HG02870 (cell line): Measurements from ENCODE around the gene NFYC.

Experiments
- ATAC-seq: cut with Tn5 transposase; IDR thresholded peaks from one replicate; pipeline ENCODE4 v1.9.1; 2021; ENCODE audit warnings: mild to moderate bottlenecking, moderate library complexity; ENCODE audit not compliant: unreplicated experiment

The NFYC gene

DNA sequence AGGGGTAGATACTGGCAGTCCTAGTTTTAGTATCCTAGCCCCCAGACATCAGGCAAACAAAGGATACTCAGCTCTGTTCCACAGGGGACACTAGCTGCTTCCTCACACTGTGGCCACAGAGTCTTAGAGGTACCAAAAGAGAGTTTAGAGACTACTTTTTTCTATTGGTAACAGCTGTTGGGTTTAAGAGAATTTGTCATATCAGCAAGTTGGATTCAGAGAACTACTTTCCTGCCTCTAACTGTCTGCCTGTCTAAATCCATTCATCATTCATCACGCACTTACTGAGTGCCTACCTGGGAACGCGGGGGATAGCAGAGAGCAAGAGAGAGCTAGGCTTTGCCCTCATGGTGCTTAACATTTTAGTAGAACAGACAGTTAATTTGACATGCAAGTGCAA, 65.0 kb downstream of the NFYC start:
- ATAC-seq, result no peak

DNA sequence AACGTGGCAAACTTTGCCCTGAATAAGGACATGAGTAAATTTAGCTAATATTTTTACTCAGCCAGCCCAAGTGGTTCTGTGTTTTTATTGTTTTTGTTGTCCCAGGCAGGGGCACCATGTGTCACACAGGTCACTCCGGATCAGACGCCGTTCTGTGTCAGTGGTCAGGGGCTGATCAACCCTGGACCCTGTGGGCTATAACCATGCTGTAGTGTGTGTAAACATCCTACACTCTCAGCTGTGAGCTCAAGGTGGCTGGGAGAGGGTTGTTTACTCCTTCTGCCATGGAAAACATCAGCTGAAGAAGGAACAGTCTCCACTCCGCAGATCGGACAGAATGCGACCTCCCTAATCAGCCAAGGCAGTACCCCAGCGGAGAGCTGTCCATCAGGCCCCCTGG, 65.6 kb downstream of the NFYC start:
- no peak for ATAC-seq

DNA sequence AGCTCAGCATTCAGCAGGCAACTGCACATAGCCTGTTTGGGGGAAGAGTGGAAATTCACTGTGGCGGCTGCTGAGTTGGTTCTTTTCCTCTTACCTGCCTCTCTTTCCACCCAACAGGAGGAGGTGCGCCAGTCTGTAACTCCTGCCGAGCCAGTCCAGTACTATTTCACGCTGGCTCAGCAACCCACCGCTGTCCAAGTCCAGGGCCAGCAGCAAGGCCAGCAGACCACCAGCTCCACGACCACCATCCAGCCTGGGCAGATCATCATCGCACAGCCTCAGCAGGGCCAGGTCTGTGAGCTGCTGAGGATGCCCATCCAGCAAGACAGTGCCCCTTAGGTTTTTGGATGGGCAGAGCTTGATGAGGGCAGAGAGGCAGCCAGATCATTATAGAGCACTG, 66.5 kb downstream of the NFYC start:
- ATAC-seq, result no peak

DNA sequence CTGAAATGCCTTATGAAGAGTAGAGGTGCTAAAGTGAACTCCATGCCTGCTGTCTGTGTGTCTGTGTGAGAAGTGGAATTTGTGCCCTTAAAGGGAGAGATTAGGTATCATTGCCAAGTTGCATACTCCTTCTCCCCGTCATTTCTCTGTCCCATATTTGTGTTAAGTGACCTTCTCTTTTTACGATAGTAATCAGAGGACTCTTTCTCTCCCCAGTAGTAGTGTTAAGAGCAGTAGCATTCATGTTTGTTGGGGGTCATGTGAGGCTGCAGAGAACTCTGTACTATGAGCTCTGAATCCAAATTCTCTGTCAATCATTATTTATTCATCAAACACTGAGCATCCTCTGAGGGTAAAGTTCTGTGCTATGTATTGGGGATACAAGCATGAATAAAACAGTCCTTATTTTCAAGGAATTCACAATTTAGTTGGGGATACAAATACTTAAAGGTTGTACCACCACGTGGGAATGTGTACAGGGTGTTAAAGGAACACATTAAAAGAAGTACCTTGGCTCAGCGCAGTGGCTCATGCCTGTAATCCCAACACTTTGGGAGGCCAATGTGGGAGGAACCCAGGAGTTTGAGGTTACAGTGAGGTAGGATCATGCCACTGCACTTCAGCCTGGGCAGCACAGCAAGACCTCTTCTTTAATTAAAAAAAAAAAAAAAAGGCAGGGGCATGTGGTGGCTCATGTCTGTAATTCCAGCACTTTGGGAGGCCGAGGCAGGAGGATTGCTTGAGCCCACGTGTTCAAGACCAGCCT, 67.3 kb downstream of the NFYC start:
- ATAC-seq, result no peak

GRCh38 chr1:40760984-40761383, 69.5 kb downstream of the NFYC start:
- no peak for ATAC-seq

- ATAC-seq, result no peak
Measured at GRCh38 chr1:40762144-40762923, 70.8 kb downstream of the NFYC start.

DNA sequence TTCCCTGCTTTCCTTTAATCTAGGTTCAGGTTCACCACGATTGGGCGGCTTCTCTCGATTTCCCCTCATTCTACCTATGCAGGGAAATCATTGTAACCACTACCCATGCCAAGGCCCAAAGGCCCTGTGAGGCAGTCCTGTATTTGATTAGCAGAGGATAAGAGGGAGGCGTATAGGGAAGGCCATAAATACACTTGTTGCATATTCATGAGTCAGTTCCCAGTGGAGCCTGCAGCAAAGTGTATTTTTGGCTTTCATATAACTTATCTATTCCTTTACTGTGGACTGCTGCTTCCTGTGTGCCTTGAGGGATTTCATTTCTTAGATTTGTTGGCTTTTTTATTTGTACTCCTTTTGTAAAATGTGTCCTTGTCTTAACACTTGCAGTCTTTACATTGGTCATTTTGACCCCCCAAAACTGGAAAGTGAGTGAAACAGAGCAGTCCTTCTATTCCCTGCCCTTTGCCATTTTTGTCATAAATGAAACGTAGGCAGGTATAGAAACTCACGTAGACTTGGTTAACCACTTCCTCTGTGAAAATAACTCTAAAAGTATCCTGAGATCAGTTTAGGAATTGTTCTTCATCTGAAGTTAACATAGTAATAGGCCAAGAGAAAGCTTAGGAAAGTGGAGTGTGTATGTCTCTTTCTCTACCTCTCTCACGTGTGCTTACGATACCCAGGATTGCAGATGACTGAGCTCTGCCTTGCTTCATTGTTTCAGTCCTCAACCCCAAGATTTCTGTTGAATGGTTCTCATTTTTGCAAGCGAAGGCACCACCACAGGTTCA, 72.4 kb downstream of the NFYC start:
- no peak for ATAC-seq

DNA sequence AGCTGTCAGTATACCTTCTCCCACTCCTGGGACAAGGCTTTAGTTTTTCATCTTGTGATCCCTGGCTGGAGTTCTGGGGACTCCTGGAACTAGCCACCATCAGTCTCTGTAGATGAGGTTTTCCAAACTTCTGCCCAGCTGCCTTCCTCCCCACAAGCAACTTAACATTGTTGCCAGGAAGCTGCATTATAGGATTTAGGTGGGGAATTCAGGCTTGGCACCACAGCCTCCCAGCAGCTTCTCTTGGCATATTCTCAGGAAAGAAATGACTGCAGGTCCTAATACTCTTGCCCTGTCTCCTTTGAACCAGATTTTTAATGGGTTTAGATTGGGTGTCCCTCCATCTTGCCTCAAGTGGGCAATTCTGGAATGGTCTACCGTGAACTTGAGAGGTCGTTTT, 73.5 kb downstream of the NFYC start:
- no peak for ATAC-seq

DNA sequence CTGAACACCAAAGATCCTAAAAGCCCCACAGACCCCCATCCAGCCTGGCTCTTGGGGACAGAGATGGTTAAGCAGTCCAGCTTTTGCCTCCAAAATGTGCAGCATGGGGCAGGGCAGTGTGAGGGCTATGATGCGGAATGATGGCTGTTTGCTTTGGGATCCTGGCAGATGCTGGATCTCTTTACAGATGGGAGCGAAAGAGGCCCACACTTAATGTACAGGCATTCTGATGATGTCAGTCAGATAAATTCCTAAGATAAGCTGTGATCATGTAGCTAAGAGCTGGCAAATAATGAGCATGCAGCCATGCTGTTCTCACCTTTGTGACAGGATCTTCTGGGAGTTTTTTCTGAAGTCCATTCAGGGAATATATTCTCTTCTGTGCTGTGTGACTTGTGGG, 74.5 kb downstream of the NFYC start:
- no peak for ATAC-seq

GRCh38 chr1:40766560-40766959, 75.1 kb downstream of the NFYC start:
- no peak for ATAC-seq

DNA sequence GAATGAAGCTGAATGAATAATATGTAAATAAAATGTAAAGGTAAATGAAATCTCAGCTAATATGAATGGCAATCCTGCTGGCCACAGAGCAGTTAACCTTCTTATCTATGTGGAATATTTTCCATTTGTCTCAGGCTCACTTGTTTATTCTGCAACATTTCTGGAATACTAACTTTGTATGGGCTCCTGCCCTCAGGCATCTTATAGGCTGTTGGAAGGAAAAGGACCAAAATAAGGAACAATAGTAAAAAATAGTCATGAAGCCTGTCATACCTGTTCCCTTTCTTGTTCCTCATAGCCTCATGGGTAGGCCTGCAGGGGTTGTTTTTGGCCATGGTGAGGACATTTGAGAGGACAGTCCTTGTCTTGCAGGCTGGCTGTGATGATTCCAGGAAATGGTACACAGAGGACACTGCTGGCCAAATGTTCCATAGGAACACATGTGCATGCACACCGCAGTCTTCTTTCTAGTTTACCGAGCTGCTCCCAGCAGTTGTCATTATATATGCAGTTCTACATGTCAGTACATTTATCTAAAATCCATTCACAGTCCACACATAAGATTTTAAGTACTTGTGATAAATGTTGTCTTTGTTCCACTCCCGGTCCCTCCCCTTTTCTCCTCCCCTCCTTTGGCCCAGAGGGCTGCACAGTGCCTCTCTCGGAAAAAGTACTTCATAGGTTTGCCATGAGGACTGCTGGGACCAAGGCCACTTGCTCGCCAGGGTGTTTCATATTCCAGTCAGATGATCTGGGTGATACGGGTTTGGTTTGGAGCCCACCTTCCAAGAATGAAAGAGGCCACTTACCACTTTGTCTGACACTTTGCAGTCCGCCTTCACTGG, 76.9 kb downstream of the NFYC start:
- no peak for ATAC-seq

- no peak for ATAC-seq
Measured at GRCh38 chr1:40769815-40770214, 78.3 kb downstream of the NFYC start.

- no peak for ATAC-seq
Measured at GRCh38 chr1:40770296-40771070, 79.0 kb downstream of the NFYC start.

DNA sequence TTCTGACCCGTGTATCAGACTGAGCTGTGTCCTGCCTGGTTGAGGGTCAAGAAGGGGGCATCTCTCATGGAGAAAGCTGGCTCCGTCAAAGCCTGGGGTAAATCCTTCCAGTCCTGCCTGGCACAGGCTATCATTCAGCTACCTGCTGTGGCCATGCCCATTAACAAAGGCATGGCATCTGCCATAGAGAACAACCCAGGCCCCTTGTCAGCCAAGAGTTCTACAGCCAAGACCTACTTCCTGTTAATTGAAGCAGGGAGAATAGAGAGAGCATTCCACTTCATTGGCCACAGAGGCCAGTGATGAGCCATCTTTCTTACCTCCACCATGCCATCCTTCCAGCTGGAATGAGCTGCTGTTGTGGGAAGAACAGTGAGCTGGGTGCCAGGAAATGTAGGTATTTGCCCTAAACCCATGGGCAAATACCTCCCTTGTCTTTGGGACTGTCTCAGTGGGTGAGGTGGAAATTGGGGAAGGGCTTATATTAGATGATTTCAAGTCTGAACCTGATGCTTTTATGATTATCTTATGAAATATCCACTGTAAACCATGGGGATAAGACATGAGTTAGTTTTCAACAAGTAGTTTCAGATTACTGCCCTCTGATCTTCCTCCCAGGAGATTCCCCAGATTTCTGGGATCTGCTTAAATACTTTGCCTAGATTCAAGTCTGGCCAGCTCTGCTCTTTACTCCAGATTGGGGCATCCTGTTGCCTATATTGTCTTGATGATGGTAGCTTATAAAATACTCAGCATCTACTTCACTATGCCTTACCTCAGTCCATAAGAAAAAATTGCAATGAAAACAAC, 80.8 kb downstream of the NFYC start:
- ATAC-seq, result no peak

DNA sequence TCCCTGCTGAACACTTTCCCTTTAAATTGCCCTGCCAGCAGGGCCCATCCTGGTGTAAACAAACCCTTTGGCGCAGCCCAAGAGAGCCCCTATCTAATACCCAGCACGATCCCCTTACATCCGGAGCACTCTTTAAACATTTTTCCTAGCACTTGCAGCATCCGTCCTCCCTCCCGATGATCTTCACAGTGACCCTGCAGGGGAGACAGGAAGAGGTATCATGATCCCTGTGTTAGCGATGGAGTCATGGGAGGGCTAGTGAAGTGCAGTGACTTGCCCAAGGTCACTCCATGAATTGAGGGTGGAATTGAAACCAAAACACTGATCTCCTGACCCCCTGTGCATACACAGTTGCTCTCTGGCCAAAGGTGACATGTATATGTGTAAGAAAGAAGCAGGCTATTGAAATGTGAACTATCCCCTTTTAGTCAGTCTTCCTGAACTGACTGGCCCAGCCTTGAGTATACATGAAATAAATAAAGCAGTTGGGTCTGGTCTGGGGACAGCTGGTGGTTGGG, 82.3 kb downstream of the NFYC start:
- ATAC-seq, result no peak

DNA sequence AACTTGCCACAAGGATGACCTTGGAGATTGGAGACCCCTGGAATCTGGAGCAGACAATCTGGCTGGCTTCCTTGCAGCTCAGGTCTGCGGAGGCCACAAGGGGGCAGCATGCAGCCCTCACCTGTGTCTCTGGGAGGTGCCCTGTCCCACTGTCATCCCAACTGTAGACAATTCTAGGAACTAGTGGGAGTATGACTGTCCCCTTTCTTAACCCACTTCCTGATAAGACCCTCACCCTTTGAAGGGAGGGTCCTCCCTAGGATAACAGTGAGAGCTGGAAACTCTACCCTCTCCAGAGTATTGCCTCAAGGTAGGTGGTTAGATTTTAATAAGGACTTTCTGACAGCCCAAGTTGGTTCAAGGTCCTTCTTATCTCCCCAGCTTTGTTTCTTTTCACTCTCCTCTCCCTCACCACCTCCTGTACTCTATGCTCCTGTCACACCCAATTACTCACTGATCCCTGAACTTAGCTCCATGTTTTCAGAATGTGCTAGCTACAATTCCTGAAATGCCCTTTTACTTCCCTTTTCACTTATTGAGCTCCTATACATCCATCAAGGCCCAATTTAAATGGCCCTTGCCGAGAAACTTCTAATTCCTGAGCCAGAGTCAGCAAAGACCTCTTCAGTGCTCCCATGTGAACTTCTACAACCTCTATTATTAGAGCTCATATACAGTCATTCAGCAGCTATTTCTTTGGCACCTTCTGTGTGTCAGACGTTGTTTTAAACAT, 82.9 kb downstream of the NFYC start:
- ATAC-seq, result no peak

GRCh38 chr1:40776236-40777072, 85.0 kb downstream of the NFYC start:
- no peak for ATAC-seq
